Activated T-helper 17 cell treated with anti-CD3 and anti-CD28 coated beads, Interleukin-2, amount 50 U/mL, for 72 hours (primary cell): ENCODE data around the gene RNASEH2B. TPM values are rescaled to one million over a fixed set of nuclear protein-coding genes. Genes with fewer than 3 reads are reported as not detected.
A peak's percentile ranks its signal among the peaks of the same experiment; 100 is the strongest.

ENCODE experiments used
- ATAC-seq: fragments of 150-1000 bp; cut with Tn5 transposase; replicated peaks from 2 replicates; pipeline ENCODE4 v1.10.0; 2021; ENCODE audit warnings: mild to moderate bottlenecking, moderate library complexity
- H3K27ac Mint-ChIP-seq: one replicate; pipeline ENCODE4 v1.8.0; 2022; ENCODE audit warnings: mixed read lengths
- H3K27me3 Mint-ChIP-seq: one replicate; pipeline ENCODE4 v1.8.0; 2022; ENCODE audit warnings: mixed read lengths
- H3K36me3 Mint-ChIP-seq: one replicate; pipeline ENCODE4 v1.8.0; 2022; ENCODE audit warnings: low read depth, mild to moderate bottlenecking, mixed read lengths
- H3K4me1 Mint-ChIP-seq: one replicate; pipeline ENCODE4 v1.8.0; 2022; ENCODE audit warnings: mixed read lengths
- H3K4me3 Mint-ChIP-seq: one replicate; pipeline ENCODE4 v1.8.0; 2022; ENCODE audit warnings: mild to moderate bottlenecking, mixed read lengths
- H3K9me3 Mint-ChIP-seq: one replicate; pipeline ENCODE4 v1.8.0; 2022; ENCODE audit warnings: mixed read lengths
- total RNA-seq, 2 donors: library from RNA; stranded (reverse); gene quantifications; one replicate each; pipeline ENCODE4 v1.2.3, GENCODE V29; 2022

Gene RNASEH2B
- total RNA-seq, 2 donors from 2014 or later, result 29.8 to 58.7 TPM

GRCh38 chr13:50914848-50915247, 5.3 kb downstream of the RNASEH2B start:
- Mint-ChIP-seq H3K27me3 (no peaks in the 10 kb centered on the region), H3K4me1 (peaks cover 48% of the 10 kb centered on the region), H3K36me3 (no peaks in the 10 kb centered on the region), H3K4me3 (peak overlapping the region; percentile 42), H3K9me3 (no peaks in the 10 kb centered on the region), H3K27ac (peak overlapping the region; percentile 58)
- ATAC-seq, result peak; percentile 71

- ATAC-seq, result peak; percentile 36
- H3K36me3 Mint-ChIP-seq, result no peaks in the 10 kb centered on the region
- no peaks in the 10 kb centered on the region for H3K27me3 Mint-ChIP-seq
- H3K9me3 Mint-ChIP-seq, result no peaks in the 10 kb centered on the region
- H3K4me1 Mint-ChIP-seq, result peaks cover 48% of the 10 kb centered on the region
- peak overlapping the region; percentile 58 for H3K27ac Mint-ChIP-seq
- H3K4me3 Mint-ChIP-seq, result peak overlapping the region; percentile 42
These were observed 6.0 kb downstream of the RNASEH2B start for GRCh38 chr13:50915565-50915964.

GRCh38 chr13:50916701-50917184, 7.2 kb downstream of the RNASEH2B start:
- H3K9me3 Mint-ChIP-seq, result peaks cover under 1% of the 10 kb centered on the region
- H3K27ac Mint-ChIP-seq, result peak overlapping the region; percentile 83
- peaks cover 40% of the 10 kb centered on the region for H3K4me1 Mint-ChIP-seq
- no peak for ATAC-seq
- no peaks in the 10 kb centered on the region for H3K36me3 Mint-ChIP-seq
- H3K4me3 Mint-ChIP-seq, result peak overlapping the region; percentile 57
- no peaks in the 10 kb centered on the region for H3K27me3 Mint-ChIP-seq

- H3K4me3 Mint-ChIP-seq, result peak overlapping the region; percentile 57
- no peak for ATAC-seq
- peak overlapping the region; percentile 83 for H3K27ac Mint-ChIP-seq
- no peaks in the 10 kb centered on the region for H3K27me3 Mint-ChIP-seq
- H3K9me3 Mint-ChIP-seq, result peaks cover 3% of the 10 kb centered on the region
- peaks cover 2% of the 10 kb centered on the region for H3K36me3 Mint-ChIP-seq
- H3K4me1 Mint-ChIP-seq, result peaks cover 32% of the 10 kb centered on the region
These were observed 8.0 kb downstream of the RNASEH2B start for GRCh38 chr13:50917572-50917971.

- H3K36me3 Mint-ChIP-seq, result peaks cover 7% of the 10 kb centered on the region
These were observed 9.0 kb downstream of the RNASEH2B start for GRCh38 chr13:50918567-50918966.

GRCh38 chr13:50919277-50919676, 9.7 kb downstream of the RNASEH2B start:
- H3K27me3 Mint-ChIP-seq, result no peaks in the 10 kb centered on the region
- peak overlapping the region; percentile 13 for H3K27ac Mint-ChIP-seq
- no peak overlapping the region for H3K4me3 Mint-ChIP-seq
- no peak for ATAC-seq
- peaks cover 7% of the 10 kb centered on the region for H3K36me3 Mint-ChIP-seq
- H3K4me1 Mint-ChIP-seq, result peaks cover 32% of the 10 kb centered on the region
- H3K9me3 Mint-ChIP-seq, result peaks cover 9% of the 10 kb centered on the region

More at GRCh38 chr13:50918567-50918966, 9.0 kb downstream of the RNASEH2B start:
- Mint-ChIP-seq H3K27ac (peak overlapping the region; percentile 13), H3K4me1 (peaks cover 32% of the 10 kb centered on the region), H3K27me3 (no peaks in the 10 kb centered on the region), H3K4me3 (no peak overlapping the region), H3K9me3 (peaks cover 6% of the 10 kb centered on the region)
- no peak for ATAC-seq

GRCh38 chr13:50921706-50922105, 12.1 kb downstream of the RNASEH2B start:
- Mint-ChIP-seq H3K27me3 (no peaks in the 10 kb centered on the region), H3K4me3 (no peak overlapping the region), H3K4me1 (peaks cover 29% of the 10 kb centered on the region), H3K36me3 (peaks cover 7% of the 10 kb centered on the region), H3K27ac (no peak overlapping the region), H3K9me3 (peaks cover 11% of the 10 kb centered on the region)
- no peak for ATAC-seq

- Mint-ChIP-seq H3K27ac (no peak overlapping the region), H3K4me3 (no peak overlapping the region), H3K36me3 (peaks cover 7% of the 10 kb centered on the region), H3K27me3 (no peaks in the 10 kb centered on the region), H3K4me1 (peaks cover 23% of the 10 kb centered on the region), H3K9me3 (peaks cover 11% of the 10 kb centered on the region)
- no peak for ATAC-seq
These were observed 13.7 kb downstream of the RNASEH2B start for GRCh38 chr13:50923272-50923671.

- H3K27ac Mint-ChIP-seq, result no peak overlapping the region
- no peak for ATAC-seq
These were observed 14.4 kb downstream of the RNASEH2B start for GRCh38 chr13:50924025-50924424.

GRCh38 chr13:50927701-50928100, 18.1 kb downstream of the RNASEH2B start:
- Mint-ChIP-seq H3K4me3 (no peak overlapping the region), H3K9me3 (peaks cover 7% of the 10 kb centered on the region), H3K27ac (no peak overlapping the region), H3K27me3 (no peaks in the 10 kb centered on the region), H3K4me1 (peaks cover 8% of the 10 kb centered on the region), H3K36me3 (peaks cover 44% of the 10 kb centered on the region)
- no peak for ATAC-seq

More at GRCh38 chr13:50924025-50924424, 14.4 kb downstream of the RNASEH2B start:
- Mint-ChIP-seq H3K27me3 (no peaks in the 10 kb centered on the region), H3K4me3 (no peak overlapping the region), H3K36me3 (peaks cover 10% of the 10 kb centered on the region), H3K9me3 (peaks cover 11% of the 10 kb centered on the region), H3K4me1 (peaks cover 16% of the 10 kb centered on the region)

- no peaks in the 10 kb centered on the region for H3K27me3 Mint-ChIP-seq
- H3K4me3 Mint-ChIP-seq, result no peak overlapping the region
- H3K27ac Mint-ChIP-seq, result no peak overlapping the region
- peaks cover 45% of the 10 kb centered on the region for H3K36me3 Mint-ChIP-seq
- H3K4me1 Mint-ChIP-seq, result peaks cover 8% of the 10 kb centered on the region
- no peak for ATAC-seq
- H3K9me3 Mint-ChIP-seq, result peaks cover 4% of the 10 kb centered on the region
These were observed 18.5 kb downstream of the RNASEH2B start for GRCh38 chr13:50928102-50928501.

GRCh38 chr13:50928659-50929462, 19.3 kb downstream of the RNASEH2B start:
- ATAC-seq, result no peak
- Mint-ChIP-seq H3K27me3 (no peaks in the 10 kb centered on the region), H3K4me1 (peaks cover 8% of the 10 kb centered on the region), H3K9me3 (peaks cover 4% of the 10 kb centered on the region), H3K36me3 (peaks cover 52% of the 10 kb centered on the region), H3K4me3 (no peak overlapping the region), H3K27ac (peak overlapping the region; percentile 2)

- no peak for ATAC-seq
- no peaks in the 10 kb centered on the region for H3K9me3 Mint-ChIP-seq
- H3K27me3 Mint-ChIP-seq, result no peaks in the 10 kb centered on the region
- H3K4me1 Mint-ChIP-seq, result peaks cover 9% of the 10 kb centered on the region
- no peak overlapping the region for H3K4me3 Mint-ChIP-seq
- H3K27ac Mint-ChIP-seq, result no peak overlapping the region
- peaks cover 84% of the 10 kb centered on the region for H3K36me3 Mint-ChIP-seq
These were observed 22.5 kb downstream of the RNASEH2B start for GRCh38 chr13:50932091-50932490.

GRCh38 chr13:50934735-50935435, 25.3 kb downstream of the RNASEH2B start:
- ATAC-seq, result no peak
- no peak overlapping the region for H3K27ac Mint-ChIP-seq
- no peak overlapping the region for H3K4me3 Mint-ChIP-seq
- H3K36me3 Mint-ChIP-seq, result peaks cover 91% of the 10 kb centered on the region
- peaks cover 9% of the 10 kb centered on the region for H3K4me1 Mint-ChIP-seq
- H3K9me3 Mint-ChIP-seq, result no peaks in the 10 kb centered on the region
- no peaks in the 10 kb centered on the region for H3K27me3 Mint-ChIP-seq

GRCh38 chr13:50936679-50937078, 27.1 kb downstream of the RNASEH2B start:
- H3K36me3 Mint-ChIP-seq, result peaks cover 81% of the 10 kb centered on the region
- H3K27ac Mint-ChIP-seq, result no peak overlapping the region
- peaks cover 9% of the 10 kb centered on the region for H3K4me1 Mint-ChIP-seq
- H3K4me3 Mint-ChIP-seq, result no peak overlapping the region
- no peaks in the 10 kb centered on the region for H3K27me3 Mint-ChIP-seq
- no peaks in the 10 kb centered on the region for H3K9me3 Mint-ChIP-seq
- no peak for ATAC-seq
